Right cardiac atrium (tissue), 5 donors: ENCODE results near the gene KLHL42. TPM values are rescaled to one million over a fixed set of nuclear protein-coding genes. Genes with fewer than 3 reads are reported as not detected.

Experiments used
- ATAC-seq, 2 donors: fragments of 200-7000 bp; cut with Tn5 transposase; one replicate each; pipeline versions ENCODE4 v1.8.0 to v1.9.1; 2020; ENCODE audit warnings: moderate library complexity in 2 of 2, mild to moderate bottlenecking in 1 of 2
- DNase-seq, 3 donors: peaks; one replicate each; pipeline ENCODE4 v3.0.0-alpha.2; 2020
- H3K27ac ChIP-seq: one replicate; pipeline ENCODE4 v1.5.1; 2013; ENCODE audit warnings: mild to moderate bottlenecking, low read length, control low read depth, moderate library complexity
- H3K27me3 ChIP-seq: one replicate; pipeline ENCODE4 v1.6.1; 2013; ENCODE audit not compliant: control insufficient read depth, insufficient read depth
- H3K4me1 ChIP-seq: one replicate; pipeline ENCODE4 v1.6.1; 2013; ENCODE audit warnings: low read length; ENCODE audit not compliant: control insufficient read depth, insufficient read depth
- H3K4me3 ChIP-seq: one replicate; pipeline ENCODE4 v1.5.1; 2013; ENCODE audit warnings: low read length, control low read depth
- H3K9me3 ChIP-seq: one replicate; pipeline ENCODE4 v1.6.1; 2013; ENCODE audit warnings: low read length; ENCODE audit not compliant: control insufficient read depth
- WGBS: extraction: QIAGEN DNeasy Blood & Tissue Kit; methylation state at CpG from one replicate; pipeline ENCODE4 v1.1.7; 2013; 5-methylcytosine and 5-hydroxymethylcytosine counted together
- intact Hi-C, 4 donors: fragments of 100-400 bp; cut with DNase I; formaldehyde crosslinking; loops; one replicate each; pipeline versions ENCODE4 v1.11.0 to v1.14.0; 2022 to 2023
- polyA plus RNA-seq: library from polyadenylated mRNA; stranded (reverse); fragments of 200-250 nt; gene quantifications from one replicate; pipeline ENCODE4 v1.2.3, GENCODE V29; 2013
- total RNA-seq, 4 donors: library from RNA; stranded (reverse); fragmentation: NEBNext Ultra II Directional; extraction: Animal tissue kit (Norgen Biotek cat#: 25700); gene quantifications; one replicate each; pipeline ENCODE4 v1.2.1, GENCODE V29; 2021
- donor health status: healthy with polysubstance abuse.
- donor health status: DM: no; HTN: yes; CAD: no.
- donor health status: DM: no; HTN: no; CAD: no.
- donor health status: DM: no; HTN: yes; CAD: no; lungs with severe emphysema.
- donor health status: DM: yes; HTN: yes; CAD: no.

The KLHL42 gene
- total and polyA plus RNA-seq, 5 donors, result 4.7 to 13.4 (median 7.9) TPM

- WGBS, result 82% methylated on average over 2 of the region's 2 CpGs
- DNase-seq (no peak), ATAC-seq (no peak)
- no peaks in the 10 kb centered on the region for H3K9me3 ChIP-seq
- H3K27ac ChIP-seq, result no peak overlapping the region
- H3K4me1 ChIP-seq, result no peaks in the 10 kb centered on the region
- H3K4me3 ChIP-seq, result no peak overlapping the region
- intact Hi-C loops, result no loop called here
- H3K27me3 ChIP-seq, result no peaks in the 10 kb centered on the region
Observed at GRCh38 chr12:27802936-27803335, 22.9 kb downstream of the KLHL42 start.

GRCh38 chr12:27805238-27805637 lies 25.2 kb downstream of the KLHL42 start:
- no peak overlapping the region for H3K4me3 ChIP-seq
- H3K9me3 ChIP-seq, result no peaks in the 10 kb centered on the region
- DNase-seq (no peak), ATAC-seq (no peak)
- H3K4me1 ChIP-seq, result no peaks in the 10 kb centered on the region
- H3K27ac ChIP-seq, result no peak overlapping the region
- 3% methylated on average over 1 of the region's 1 CpG for WGBS
- H3K27me3 ChIP-seq, result no peaks in the 10 kb centered on the region
- intact Hi-C loops, result no loop called here

- Histone ChIP-seq H3K4me1 (no peaks in the 10 kb centered on the region), H3K9me3 (no peaks in the 10 kb centered on the region), H3K4me3 (no peak overlapping the region), H3K27me3 (no peaks in the 10 kb centered on the region), H3K27ac (no peak overlapping the region)
- WGBS, result 90% methylated on average over 4 of the region's 4 CpGs
- DNase-seq, result no peak
- intact Hi-C loops, result no loop called here
- no peak for ATAC-seq
Observed at GRCh38 chr12:27806259-27806658, 26.2 kb downstream of the KLHL42 start.

DNA sequence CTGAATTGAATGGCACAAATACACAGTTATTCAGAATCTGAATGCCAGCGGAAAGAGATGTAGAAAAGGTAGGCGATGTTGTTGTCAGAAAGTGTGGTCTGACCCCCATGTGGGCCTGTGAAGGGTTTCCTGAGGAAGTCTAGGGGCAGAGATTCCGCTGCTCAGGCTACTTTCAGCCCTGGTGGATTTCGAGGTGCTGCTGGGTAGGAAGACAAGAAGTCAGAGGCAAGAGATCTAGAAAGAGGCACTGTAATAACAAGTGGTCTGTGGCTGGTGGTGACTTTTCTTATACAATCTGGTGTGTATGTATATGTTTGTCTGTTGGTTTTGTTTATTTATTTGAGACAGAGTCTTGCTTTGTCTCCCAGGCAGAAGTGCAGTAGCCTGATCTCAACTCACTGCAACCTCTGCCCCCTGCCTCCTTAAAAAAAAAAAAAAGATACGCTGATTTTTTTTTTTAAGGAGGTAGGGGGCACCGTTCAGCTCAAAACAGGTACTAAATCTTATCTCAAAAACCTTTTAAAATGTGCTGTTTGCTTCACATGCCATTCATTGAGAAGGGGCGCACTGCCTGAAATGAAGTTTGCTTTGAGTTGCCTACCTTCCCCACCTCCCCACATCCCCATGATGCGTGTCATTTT lies 27.1 kb downstream of the KLHL42 start:
- no peak overlapping the region for H3K4me3 ChIP-seq
- H3K4me1 ChIP-seq, result no peaks in the 10 kb centered on the region
- DNase-seq, result no peak
- intact Hi-C loops, result no loop called here
- 62% methylated on average over 8 of the region's 8 CpGs for WGBS
- no peak overlapping the region for H3K27ac ChIP-seq
- no peaks in the 10 kb centered on the region for H3K9me3 ChIP-seq
- no peak for ATAC-seq
- H3K27me3 ChIP-seq, result no peaks in the 10 kb centered on the region

- DNase-seq (no peak), ATAC-seq (no peak)
- H3K4me1 ChIP-seq, result no peaks in the 10 kb centered on the region
- no peaks in the 10 kb centered on the region for H3K9me3 ChIP-seq
- H3K27me3 ChIP-seq, result no peaks in the 10 kb centered on the region
- intact Hi-C loops, result no loop called here
- WGBS, result 51% methylated on average over 6 of the region's 6 CpGs
- no peak overlapping the region for H3K27ac ChIP-seq
- H3K4me3 ChIP-seq, result no peak overlapping the region
Observed at GRCh38 chr12:27808841-27809240, 28.8 kb downstream of the KLHL42 start.

- no peak for DNase-seq
Observed at GRCh38 chr12:27810756-27811155, 30.7 kb downstream of the KLHL42 start.

GRCh38 chr12:27812502-27812901 lies 32.5 kb downstream of the KLHL42 start:
- 72% methylated on average over 6 of the region's 6 CpGs for WGBS
- H3K27ac ChIP-seq, result no peak overlapping the region
- H3K9me3 ChIP-seq, result no peaks in the 10 kb centered on the region
- ATAC-seq, result no peak
- no peak overlapping the region for H3K4me3 ChIP-seq
- no peaks in the 10 kb centered on the region for H3K27me3 ChIP-seq
- H3K4me1 ChIP-seq, result no peaks in the 10 kb centered on the region
- DNase-seq, result no peak
- intact Hi-C loops, result loop anchor here in 2 of 4 donors (10.0 kb wide), 2 partner anchors 78 to 132 kb away; no protein-coding TSS in a partner anchor

More at GRCh38 chr12:27810756-27811155, 30.7 kb downstream of the KLHL42 start:
- ATAC-seq, result no peak
- no peak overlapping the region for H3K4me3 ChIP-seq
- H3K27me3 ChIP-seq, result no peaks in the 10 kb centered on the region
- H3K27ac ChIP-seq, result no peak overlapping the region
- WGBS, result 63% methylated on average over 4 of the region's 4 CpGs
- no peaks in the 10 kb centered on the region for H3K9me3 ChIP-seq
- H3K4me1 ChIP-seq, result no peaks in the 10 kb centered on the region
- intact Hi-C loops, result loop anchor here in 2 of 4 donors (10.0 kb wide), 2 partner anchors 76 to 134 kb away; no protein-coding TSS in a partner anchor

DNA sequence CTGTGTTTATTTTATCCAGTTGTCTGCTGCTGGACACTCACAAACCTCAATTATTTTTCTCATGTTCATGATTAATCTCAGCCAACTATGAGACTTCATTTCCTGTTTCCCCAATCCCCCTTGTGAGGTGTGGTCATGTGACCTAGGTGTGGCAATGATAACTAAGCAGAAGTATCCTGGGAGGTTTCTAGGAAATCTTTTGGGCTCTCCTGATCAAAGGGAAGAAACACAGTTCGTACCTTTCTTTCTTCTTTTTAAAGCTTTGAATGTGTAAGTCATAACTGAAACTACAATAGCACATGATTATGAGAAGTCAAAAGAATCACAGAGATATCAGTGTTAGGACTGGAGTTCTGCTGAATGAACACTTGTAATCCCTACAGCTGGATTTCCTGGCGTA lies 34.4 kb downstream of the KLHL42 start:
- DNase-seq (no peak), ATAC-seq (no peak)
- Histone ChIP-seq H3K9me3 (no peaks in the 10 kb centered on the region), H3K4me3 (no peak overlapping the region), H3K27me3 (no peaks in the 10 kb centered on the region), H3K27ac (no peak overlapping the region), H3K4me1 (no peaks in the 10 kb centered on the region)
- WGBS, result 73% methylated on average over 2 of the region's 2 CpGs
- intact Hi-C loops, result loop anchor here in 2 of 4 donors (10.0 kb wide), 2 partner anchors 80 to 130 kb away; no protein-coding TSS in a partner anchor

- 48% methylated on average over 3 of the region's 3 CpGs for WGBS
- H3K4me3 ChIP-seq, result no peak overlapping the region
- ATAC-seq, result no peak
- no peaks in the 10 kb centered on the region for H3K9me3 ChIP-seq
- H3K4me1 ChIP-seq, result no peaks in the 10 kb centered on the region
- intact Hi-C loops, result loop anchor here in 2 of 4 donors (10.0 kb wide), 2 partner anchors 80 to 130 kb away; no protein-coding TSS in a partner anchor
- no peaks in the 10 kb centered on the region for H3K27me3 ChIP-seq
- no peak for DNase-seq
- no peak overlapping the region for H3K27ac ChIP-seq
Observed at GRCh38 chr12:27814851-27815591, 35.0 kb downstream of the KLHL42 start.

DNA sequence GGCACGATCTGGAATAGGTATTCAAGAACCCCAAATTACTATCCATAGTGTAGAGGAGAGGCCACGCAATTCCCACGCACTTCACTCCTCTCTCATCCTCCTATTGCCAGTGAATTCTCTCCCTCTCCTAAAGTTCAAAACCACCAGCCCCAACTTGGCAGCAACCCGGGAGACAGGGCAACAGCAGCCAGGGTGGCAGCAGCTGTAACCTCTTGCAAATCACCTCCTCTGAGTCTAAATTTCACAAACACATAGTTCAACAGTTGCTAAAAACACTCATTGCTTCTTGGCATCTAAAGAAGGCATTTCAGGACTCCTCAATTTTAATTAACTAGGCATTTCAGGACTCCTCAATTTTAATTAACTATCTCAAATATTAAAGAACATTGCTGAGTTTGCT lies 37.7 kb downstream of the KLHL42 start:
- H3K4me1 ChIP-seq, result no peaks in the 10 kb centered on the region
- H3K27ac ChIP-seq, result no peak overlapping the region
- no peak for DNase-seq
- intact Hi-C loops, result loop anchor here in 2 of 4 donors (10.0 kb wide), 2 partner anchors 83 to 127 kb away; no protein-coding TSS in a partner anchor
- no peak overlapping the region for H3K4me3 ChIP-seq
- no peaks in the 10 kb centered on the region for H3K27me3 ChIP-seq
- WGBS, result 85% methylated on average over 4 of the region's 4 CpGs
- ATAC-seq, result no peak
- no peaks in the 10 kb centered on the region for H3K9me3 ChIP-seq

- no peak for DNase-seq
- WGBS, result 69% methylated on average over 7 of the region's 7 CpGs
- no peak overlapping the region for H3K27ac ChIP-seq
Observed at GRCh38 chr12:27818401-27818918, 38.4 kb downstream of the KLHL42 start.

More at GRCh38 chr12:27818401-27818918, 38.4 kb downstream of the KLHL42 start:
- intact Hi-C loops, result loop anchor here in 2 of 4 donors (10.0 kb wide), 2 partner anchors 84 to 126 kb away; no protein-coding TSS in a partner anchor
- Histone ChIP-seq H3K9me3 (no peaks in the 10 kb centered on the region), H3K27me3 (no peaks in the 10 kb centered on the region), H3K4me1 (no peaks in the 10 kb centered on the region), H3K4me3 (no peak overlapping the region)
- ATAC-seq, result no peak
